Measurements from ENCODE around the gene TSBP1. TPM values are rescaled to one million over a fixed set of nuclear protein-coding genes. Genes with fewer than 3 reads are reported as not detected.
A peak's percentile ranks its signal among the peaks of the same experiment; 100 is the strongest.

TSBP1 gene
- polyA plus RNA-seq, 2 donors = not detected

DNA sequence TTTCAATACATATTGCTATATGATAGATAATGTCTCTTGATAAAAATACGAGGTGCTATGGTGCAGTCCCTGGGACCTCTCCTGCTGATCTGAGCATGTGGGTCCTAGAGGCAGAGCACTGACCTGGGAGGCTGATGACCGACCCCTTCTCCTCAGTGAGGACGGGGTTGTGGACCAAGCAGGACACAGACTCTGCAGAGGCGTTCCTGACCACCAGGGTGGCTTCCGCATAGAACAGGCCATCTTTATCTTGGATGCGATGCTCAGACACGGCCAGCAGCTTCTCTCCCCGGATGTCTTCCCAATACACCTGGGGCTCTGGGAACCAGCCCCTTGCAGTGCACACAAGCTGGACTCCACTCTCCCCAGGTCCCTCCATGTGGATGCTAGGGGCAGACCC is 31.1 kb upstream of the TSBP1 start:
- Histone ChIP-seq H3K9me3 (ENCODE audit: control insufficient read depth in 2 of 2, insufficient read depth in 1 of 2, low read depth in 1 of 2, low read length in 1 of 2) (no peaks in the 10 kb centered on the region), H3K36me3 (ENCODE audit: control insufficient read depth in 2 of 2, insufficient read depth in 2 of 2, low read length in 1 of 2) (no peaks in the 10 kb centered on the region), H3K27me3 (ENCODE audit: control insufficient read depth in 1 of 2, insufficient read depth in 2 of 2, low read length in 2 of 2) (peaks cover 0 to 3% of the 10 kb centered on the region in 2 donors), H3K4me1 (ENCODE audit: control insufficient read depth in 2 of 2, insufficient read depth in 2 of 2, low read length in 1 of 2) (no peaks in the 10 kb centered on the region), H3K27ac (ENCODE audit: low read depth in 2 of 2, low read length in 1 of 2) (no peak overlapping the region), H3K4me3 (ENCODE audit: low read depth in 1 of 2, low read length in 2 of 2) (no peak overlapping the region)
- 69 to 71% methylated on average over 8 of the region's 8 CpGs for WGBS, 2 donors

DNA sequence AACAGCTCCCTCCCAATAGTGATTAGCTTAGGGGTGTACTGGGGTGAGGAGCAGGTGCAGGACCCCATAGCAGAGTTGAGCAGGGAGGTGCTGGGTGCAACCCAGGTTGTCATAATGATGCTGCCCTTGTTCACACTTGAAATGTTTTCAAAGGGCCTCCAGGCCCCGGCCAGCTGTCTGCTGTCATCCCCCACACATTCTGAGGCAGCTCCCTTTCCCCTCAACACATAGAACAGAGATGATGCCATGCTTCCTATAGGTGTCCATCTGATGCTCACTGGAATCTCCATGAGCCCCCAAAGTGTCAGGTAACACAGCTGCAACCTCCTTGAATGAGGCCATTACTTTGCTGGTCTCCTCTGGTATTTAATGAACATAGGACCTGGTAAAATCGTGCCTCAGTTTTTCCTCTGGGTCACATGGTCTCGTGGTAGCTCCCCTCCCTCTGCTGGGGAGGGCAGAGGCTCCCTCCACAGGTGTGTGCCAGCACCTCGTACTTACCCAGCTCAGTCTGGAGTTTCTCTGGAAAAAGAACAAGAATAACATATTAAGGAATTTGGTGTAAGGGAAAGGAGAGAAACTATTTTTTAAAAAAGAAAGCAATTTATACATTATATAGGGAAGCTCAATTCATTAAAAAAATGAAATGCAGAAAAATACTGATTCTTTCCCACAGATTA is 29.7 kb upstream of the TSBP1 start:
- no peaks in the 10 kb centered on the region for H3K4me1 ChIP-seq (ENCODE audit: control insufficient read depth in 2 of 2, insufficient read depth in 2 of 2, low read length in 1 of 2)
- H3K27me3 ChIP-seq (ENCODE audit: control insufficient read depth in 1 of 2, insufficient read depth in 2 of 2, low read length in 2 of 2) = peaks cover 0 to 3% of the 10 kb centered on the region in 2 donors

DNA sequence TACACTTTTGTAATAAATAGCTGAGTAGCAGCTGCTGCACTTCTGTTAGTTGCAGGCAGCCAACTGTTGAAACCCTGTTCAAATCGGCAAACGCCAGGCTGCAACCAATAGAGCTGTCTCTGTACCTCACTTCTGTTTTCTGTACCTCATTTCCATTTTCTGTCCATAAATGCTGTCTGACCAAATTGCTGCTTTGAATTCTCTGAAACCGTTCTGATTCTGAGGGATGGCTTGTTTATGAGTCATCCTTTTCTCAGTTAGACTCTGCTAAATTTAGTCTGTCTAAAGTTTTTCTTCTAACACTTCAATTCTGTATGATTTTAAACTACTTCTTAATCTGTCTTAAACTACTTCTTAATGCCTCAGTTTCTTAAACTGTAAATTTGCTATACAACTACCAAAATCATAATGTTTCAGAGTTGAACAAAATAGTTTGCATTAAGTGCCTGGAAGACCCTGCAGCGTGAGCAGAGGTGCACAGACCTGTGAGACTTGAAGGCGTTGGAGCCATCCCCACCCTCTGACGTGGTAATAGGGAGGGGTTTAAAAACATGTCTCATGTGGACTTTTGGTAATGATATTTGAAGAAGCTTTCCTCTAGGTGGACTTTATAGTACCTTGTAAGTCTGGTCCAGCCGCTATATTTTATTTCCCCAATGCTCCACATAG is 25.7 kb upstream of the TSBP1 start:
- H3K27ac ChIP-seq (ENCODE audit: low read depth in 2 of 2, low read length in 1 of 2) = no peak overlapping the region
- H3K9me3 ChIP-seq (ENCODE audit: control insufficient read depth in 2 of 2, insufficient read depth in 1 of 2, low read depth in 1 of 2, low read length in 1 of 2) = no peaks in the 10 kb centered on the region
- H3K27me3 ChIP-seq (ENCODE audit: control insufficient read depth in 1 of 2, insufficient read depth in 2 of 2, low read length in 2 of 2) = no peaks in the 10 kb centered on the region
- no peak overlapping the region for H3K4me3 ChIP-seq (ENCODE audit: low read depth in 1 of 2, low read length in 2 of 2)
- peaks cover 0 to 3% of the 10 kb centered on the region in 2 donors for H3K4me1 ChIP-seq (ENCODE audit: control insufficient read depth in 2 of 2, insufficient read depth in 2 of 2, low read length in 1 of 2)
- WGBS, 2 donors = 63 to 73% methylated on average over 7 of the region's 7 CpGs
- no peaks in the 10 kb centered on the region for H3K36me3 ChIP-seq (ENCODE audit: control insufficient read depth in 2 of 2, insufficient read depth in 2 of 2, low read length in 1 of 2)

More for the DNA sequence above, 29.7 kb upstream of the TSBP1 start:
- WGBS, 2 donors = 28 to 33% methylated on average over 4 of the region's 4 CpGs
- Histone ChIP-seq H3K36me3 (ENCODE audit: control insufficient read depth in 2 of 2, insufficient read depth in 2 of 2, low read length in 1 of 2) (no peaks in the 10 kb centered on the region), H3K9me3 (ENCODE audit: control insufficient read depth in 2 of 2, insufficient read depth in 1 of 2, low read depth in 1 of 2, low read length in 1 of 2) (no peaks in the 10 kb centered on the region), H3K27ac (ENCODE audit: low read depth in 2 of 2, low read length in 1 of 2) (no peak overlapping the region), H3K4me3 (ENCODE audit: low read depth in 1 of 2, low read length in 2 of 2) (no peak overlapping the region)

DNA sequence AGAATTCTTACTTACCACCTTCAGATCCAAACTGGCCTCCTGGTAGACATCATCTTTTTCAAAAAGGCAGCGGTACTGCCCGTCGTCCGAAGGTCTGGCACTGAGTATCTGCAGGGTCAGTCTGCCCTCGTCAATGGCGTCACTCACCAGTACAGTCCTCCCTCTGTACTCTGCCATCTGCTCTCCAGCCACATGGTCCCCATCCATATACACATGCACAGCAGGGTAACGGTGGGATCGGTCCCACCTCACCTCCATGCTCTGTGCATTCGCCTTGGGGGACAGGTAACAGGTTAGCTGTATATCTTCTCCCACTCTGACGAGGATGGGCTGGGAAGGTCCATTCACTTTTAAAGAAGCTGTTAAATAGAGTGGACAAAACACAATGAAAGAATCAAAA is 24.3 kb upstream of the TSBP1 start:
- H3K4me1 ChIP-seq (ENCODE audit: control insufficient read depth in 2 of 2, insufficient read depth in 2 of 2, low read length in 1 of 2) = peaks cover 0 to 3% of the 10 kb centered on the region in 2 donors
- no peak overlapping the region for H3K27ac ChIP-seq (ENCODE audit: low read depth in 2 of 2, low read length in 1 of 2)
- WGBS, 2 donors = 96% methylated on average over 10 of the region's 10 CpGs
- no peaks in the 10 kb centered on the region for H3K27me3 ChIP-seq (ENCODE audit: control insufficient read depth in 1 of 2, insufficient read depth in 2 of 2, low read length in 2 of 2)
- no peaks in the 10 kb centered on the region for H3K36me3 ChIP-seq (ENCODE audit: control insufficient read depth in 2 of 2, insufficient read depth in 2 of 2, low read length in 1 of 2)
- H3K9me3 ChIP-seq (ENCODE audit: control insufficient read depth in 2 of 2, insufficient read depth in 1 of 2, low read depth in 1 of 2, low read length in 1 of 2) = no peaks in the 10 kb centered on the region
- no peak overlapping the region for H3K4me3 ChIP-seq (ENCODE audit: low read depth in 1 of 2, low read length in 2 of 2)

DNA sequence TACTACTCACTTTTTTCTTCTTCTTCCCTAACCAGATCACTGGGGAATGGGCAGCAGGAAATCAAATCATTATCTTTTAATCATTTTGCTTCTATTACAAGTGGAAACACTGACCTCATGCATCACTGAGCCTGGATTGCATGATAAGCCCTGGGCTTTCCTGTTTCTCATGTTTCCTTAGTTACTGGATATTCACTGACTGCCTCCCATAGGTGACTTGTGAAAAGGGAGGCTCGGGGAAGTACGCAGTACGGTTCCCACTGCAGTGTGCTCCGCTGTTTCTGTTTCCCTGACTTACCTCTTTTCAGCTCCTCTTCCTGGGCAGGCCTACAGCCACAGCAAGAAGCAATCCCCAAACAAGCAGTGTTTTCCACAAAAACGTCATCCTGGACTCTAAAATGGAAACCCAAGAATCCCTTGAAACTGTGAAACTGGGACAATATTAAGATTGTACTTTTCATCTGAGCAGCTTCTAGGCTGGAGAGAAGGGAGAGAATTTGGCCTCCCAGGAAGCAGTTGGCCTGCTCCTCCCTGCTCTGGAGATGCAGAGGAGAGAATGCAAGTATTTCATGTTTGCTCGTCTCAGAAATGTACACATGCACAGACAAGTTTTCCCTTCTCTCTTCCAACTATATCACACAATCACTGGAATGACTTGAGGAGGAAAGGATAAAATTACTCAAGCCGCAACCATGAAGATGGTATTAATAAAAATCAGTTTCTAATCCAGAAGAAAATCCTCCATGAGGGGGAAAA is 22.1 kb upstream of the TSBP1 start:
- H3K4me1 ChIP-seq (ENCODE audit: control insufficient read depth in 2 of 2, insufficient read depth in 2 of 2, low read length in 1 of 2) = peaks cover 0 to 3% of the 10 kb centered on the region in 2 donors
- H3K27ac ChIP-seq (ENCODE audit: low read depth in 2 of 2, low read length in 1 of 2) = peak overlapping the region; percentile 40
- H3K4me3 ChIP-seq (ENCODE audit: low read depth in 1 of 2, low read length in 2 of 2) = no peak overlapping the region
- no peaks in the 10 kb centered on the region for H3K27me3 ChIP-seq (ENCODE audit: control insufficient read depth in 1 of 2, insufficient read depth in 2 of 2, low read length in 2 of 2)
- H3K9me3 ChIP-seq (ENCODE audit: control insufficient read depth in 2 of 2, insufficient read depth in 1 of 2, low read depth in 1 of 2, low read length in 1 of 2) = no peaks in the 10 kb centered on the region
- 40% methylated on average over 7 of the region's 7 CpGs for WGBS, 2 donors
- H3K36me3 ChIP-seq (ENCODE audit: control insufficient read depth in 2 of 2, insufficient read depth in 2 of 2, low read length in 1 of 2) = no peaks in the 10 kb centered on the region

DNA sequence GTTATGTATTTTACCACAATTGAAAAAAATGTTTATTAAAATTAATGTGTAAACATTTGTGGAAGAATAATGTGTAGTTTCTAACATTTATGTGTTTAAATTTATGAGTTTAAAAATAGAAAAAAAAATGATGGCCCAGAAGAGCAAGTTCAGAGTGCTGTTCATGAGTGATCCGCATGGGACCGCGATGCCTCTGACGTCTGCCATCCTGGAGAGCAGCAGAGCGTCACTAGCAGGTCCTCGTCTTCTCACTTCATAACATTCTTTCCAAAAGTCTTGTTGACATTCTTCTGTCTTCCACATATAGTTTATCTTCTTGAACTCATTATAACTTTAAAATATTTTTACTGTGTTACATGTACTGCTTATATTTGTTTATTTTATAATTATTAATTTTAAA is 19.8 kb upstream of the TSBP1 start:
- 89 to 91% methylated on average over 6 of the region's 6 CpGs for WGBS, 2 donors
- no peak overlapping the region for H3K4me3 ChIP-seq (ENCODE audit: low read depth in 1 of 2, low read length in 2 of 2)

DNA sequence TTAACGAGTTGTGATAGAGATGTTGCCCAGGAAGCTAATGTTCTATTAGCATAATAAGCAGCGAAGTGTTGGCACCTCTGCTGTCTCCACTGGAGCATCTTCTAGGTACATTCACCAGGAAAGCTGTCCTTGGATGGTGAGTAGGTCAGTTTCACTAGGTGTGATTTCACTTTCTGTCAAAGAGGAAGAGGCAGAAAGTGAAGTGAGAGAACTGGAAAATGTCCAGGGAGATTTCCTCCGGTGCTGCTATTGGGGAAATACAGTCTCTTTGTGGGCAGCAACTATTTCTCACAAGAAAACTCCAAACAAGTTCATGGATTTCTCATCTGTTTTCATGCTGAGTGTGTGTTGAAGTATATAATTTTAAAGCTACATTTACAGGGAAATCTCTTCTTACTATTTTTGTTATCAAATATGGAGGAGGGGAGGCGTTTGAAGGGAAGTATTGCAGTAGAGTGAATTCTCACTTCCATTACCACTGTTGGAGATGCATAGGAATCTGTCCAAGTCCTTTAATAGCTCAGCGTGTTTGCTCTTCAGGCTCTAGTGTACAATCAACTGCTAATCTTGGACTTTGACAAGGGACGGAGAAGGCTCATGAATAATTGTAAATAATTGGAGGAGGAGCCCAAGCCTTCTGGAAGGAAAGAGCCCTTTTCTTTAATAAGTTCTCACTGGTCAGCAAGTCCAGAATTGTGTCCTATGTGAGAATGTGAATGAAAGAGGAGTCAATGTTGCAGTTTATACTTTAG is 16.1 kb upstream of the TSBP1 start:
- Histone ChIP-seq H3K27me3 (ENCODE audit: control insufficient read depth in 1 of 2, insufficient read depth in 2 of 2, low read length in 2 of 2) (no peaks in the 10 kb centered on the region), H3K36me3 (ENCODE audit: control insufficient read depth in 2 of 2, insufficient read depth in 2 of 2, low read length in 1 of 2) (no peaks in the 10 kb centered on the region), H3K4me3 (ENCODE audit: low read depth in 1 of 2, low read length in 2 of 2) (no peak overlapping the region), H3K27ac (ENCODE audit: low read depth in 2 of 2, low read length in 1 of 2) (no peak overlapping the region), H3K9me3 (ENCODE audit: control insufficient read depth in 2 of 2, insufficient read depth in 1 of 2, low read depth in 1 of 2, low read length in 1 of 2) (no peaks in the 10 kb centered on the region), H3K4me1 (ENCODE audit: control insufficient read depth in 2 of 2, insufficient read depth in 2 of 2, low read length in 1 of 2) (no peaks in the 10 kb centered on the region)
- WGBS, 2 donors = 53 to 72% methylated on average over 6 of the region's 6 CpGs

More for the DNA sequence above, 19.8 kb upstream of the TSBP1 start:
- Histone ChIP-seq H3K27ac (ENCODE audit: low read depth in 2 of 2, low read length in 1 of 2) (no peak overlapping the region), H3K27me3 (ENCODE audit: control insufficient read depth in 1 of 2, insufficient read depth in 2 of 2, low read length in 2 of 2) (no peaks in the 10 kb centered on the region), H3K4me1 (ENCODE audit: control insufficient read depth in 2 of 2, insufficient read depth in 2 of 2, low read length in 1 of 2) (peaks cover 0 to 3% of the 10 kb centered on the region in 2 donors), H3K36me3 (ENCODE audit: control insufficient read depth in 2 of 2, insufficient read depth in 2 of 2, low read length in 1 of 2) (no peaks in the 10 kb centered on the region), H3K9me3 (ENCODE audit: control insufficient read depth in 2 of 2, insufficient read depth in 1 of 2, low read depth in 1 of 2, low read length in 1 of 2) (no peaks in the 10 kb centered on the region)

DNA sequence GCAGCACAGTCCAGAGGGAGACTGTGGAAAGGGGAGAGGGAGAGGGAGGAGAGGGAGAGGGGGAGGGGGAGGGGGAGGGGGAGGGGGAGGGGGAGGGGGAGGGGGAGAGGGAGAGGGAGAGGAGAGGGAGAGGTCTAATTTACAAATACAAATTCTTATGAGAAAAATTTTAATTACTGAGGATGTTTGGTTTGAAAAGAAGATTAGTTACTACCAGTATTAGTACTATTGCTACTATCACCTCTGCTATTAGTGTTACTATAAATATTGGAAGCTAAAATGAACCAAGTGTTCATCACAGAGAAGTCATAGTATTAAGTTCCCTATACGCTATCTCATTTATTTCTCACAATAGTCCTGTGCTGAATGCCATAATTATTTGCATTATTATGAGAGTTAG is 14.3 kb upstream of the TSBP1 start:
- H3K4me1 ChIP-seq (ENCODE audit: control insufficient read depth in 2 of 2, insufficient read depth in 2 of 2, low read length in 1 of 2) = no peaks in the 10 kb centered on the region
- no peak overlapping the region for H3K4me3 ChIP-seq (ENCODE audit: low read depth in 1 of 2, low read length in 2 of 2)
- no peaks in the 10 kb centered on the region for H3K36me3 ChIP-seq (ENCODE audit: control insufficient read depth in 2 of 2, insufficient read depth in 2 of 2, low read length in 1 of 2)
- no peaks in the 10 kb centered on the region for H3K9me3 ChIP-seq (ENCODE audit: control insufficient read depth in 2 of 2, insufficient read depth in 1 of 2, low read depth in 1 of 2, low read length in 1 of 2)
- no peaks in the 10 kb centered on the region for H3K27me3 ChIP-seq (ENCODE audit: control insufficient read depth in 1 of 2, insufficient read depth in 2 of 2, low read length in 2 of 2)
- H3K27ac ChIP-seq (ENCODE audit: low read depth in 2 of 2, low read length in 1 of 2) = no peak overlapping the region
- 89 to 96% methylated on average over 1 of the region's 1 CpG for WGBS, 2 donors

DNA sequence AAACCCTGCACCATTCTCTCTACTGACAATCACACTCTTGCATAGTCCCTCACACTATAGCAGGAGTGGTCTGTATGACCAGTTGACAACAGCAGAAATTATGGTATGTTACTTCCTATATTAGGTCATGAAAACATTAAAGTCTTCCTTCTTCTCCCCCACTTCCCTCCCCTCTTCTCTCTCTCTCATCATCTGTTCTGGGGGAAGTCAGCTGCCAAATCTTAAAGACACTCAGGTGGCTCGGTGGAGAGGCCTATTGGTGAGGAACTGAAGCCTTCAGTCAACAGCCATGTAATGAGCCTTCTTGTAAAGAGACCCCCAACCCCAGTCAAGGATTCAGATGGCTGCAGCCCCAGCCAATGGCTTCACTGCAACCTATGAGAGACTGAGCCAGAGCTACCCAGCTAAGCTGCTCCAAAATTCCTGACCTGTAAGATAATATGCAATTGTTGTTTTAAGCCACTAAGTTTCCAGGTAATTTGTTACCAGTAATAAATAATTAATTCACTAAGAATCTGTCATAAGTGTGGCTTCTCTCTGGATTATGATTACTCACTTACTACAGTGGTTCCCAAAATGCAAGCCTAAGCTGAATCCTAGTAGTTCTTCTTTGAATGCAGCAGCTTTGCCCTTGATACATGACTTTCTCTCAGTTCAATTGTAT is 11.2 kb upstream of the TSBP1 start:
- no peaks in the 10 kb centered on the region for H3K36me3 ChIP-seq (ENCODE audit: control insufficient read depth in 2 of 2, insufficient read depth in 2 of 2, low read length in 1 of 2)
- 33 to 64% methylated on average over 1 of the region's 1 CpG for WGBS, 2 donors
- H3K9me3 ChIP-seq (ENCODE audit: control insufficient read depth in 2 of 2, insufficient read depth in 1 of 2, low read depth in 1 of 2, low read length in 1 of 2) = no peaks in the 10 kb centered on the region
- H3K4me1 ChIP-seq (ENCODE audit: control insufficient read depth in 2 of 2, insufficient read depth in 2 of 2, low read length in 1 of 2) = no peaks in the 10 kb centered on the region
- no peaks in the 10 kb centered on the region for H3K27me3 ChIP-seq (ENCODE audit: control insufficient read depth in 1 of 2, insufficient read depth in 2 of 2, low read length in 2 of 2)
- H3K4me3 ChIP-seq (ENCODE audit: low read depth in 1 of 2, low read length in 2 of 2) = no peak overlapping the region
- no peak overlapping the region for H3K27ac ChIP-seq (ENCODE audit: low read depth in 2 of 2, low read length in 1 of 2)
